Activated CD8-positive, alpha-beta memory T cell treated with anti-CD3 and anti-CD28 coated beads for 1 hour (primary cell): ENCODE measurements around the gene HLA-DPB1.
"Not testable (repeated sequence)": the region's sequence is repeated elsewhere in the genome, so short reads cannot be mapped to it uniquely, and the experiment has no call there.

ENCODE experiments used
- DNase-seq, 2 donors: peaks; one replicate each; pipeline ENCODE4 v3.0.0-alpha.2; 2020; ENCODE audit warnings: low read depth in 1 of 2; ENCODE audit errors: extremely low read depth in 1 of 2

Gene HLA-DPB1

GRCh38 chr6:33075568-33076405, at the start of gene HLA-DPB1:
Gene HLA-DPB1 (plus strand): TSS chr6:33075990. CDS start chr6:33076042, 52 bp downstream.
- no peak for DNase-seq

- DNase-seq = no peak
Observed at GRCh38 chr6:33028220-33028849, 47.5 kb upstream of the HLA-DPB1 start.

GRCh38 chr6:33029328-33030184, 46.2 kb upstream of the HLA-DPB1 start:
- no peak for DNase-seq

GRCh38 chr6:33030245-33030644, 45.5 kb upstream of the HLA-DPB1 start:
- no peak for DNase-seq

- no peak for DNase-seq
Observed at GRCh38 chr6:33034554-33034953, 41.2 kb upstream of the HLA-DPB1 start.

- DNase-seq = no peak
Observed at GRCh38 chr6:33036535-33036934, 39.3 kb upstream of the HLA-DPB1 start.

- DNase-seq = no peak
Observed at GRCh38 chr6:33040157-33040556, 35.6 kb upstream of the HLA-DPB1 start.

- DNase-seq = no peak
Observed at GRCh38 chr6:33049323-33050013, 26.3 kb upstream of the HLA-DPB1 start.

- no peak for DNase-seq
Observed at GRCh38 chr6:33050014-33050810, 25.6 kb upstream of the HLA-DPB1 start.

- DNase-seq = no peak
Observed at GRCh38 chr6:33052627-33053026, 23.2 kb upstream of the HLA-DPB1 start.

GRCh38 chr6:33053230-33053629, 22.6 kb upstream of the HLA-DPB1 start:
- DNase-seq = no peak

- no peak for DNase-seq
Observed at GRCh38 chr6:33057222-33058150, 18.3 kb upstream of the HLA-DPB1 start.

GRCh38 chr6:33061987-33062386, 13.8 kb upstream of the HLA-DPB1 start:
- DNase-seq = no peak

GRCh38 chr6:33063435-33063834, 12.4 kb upstream of the HLA-DPB1 start:
- not testable (repeated sequence) for DNase-seq

- no peak for DNase-seq
Observed at GRCh38 chr6:33064723-33065122, 11.1 kb upstream of the HLA-DPB1 start.

GRCh38 chr6:33065312-33065711, 10.5 kb upstream of the HLA-DPB1 start:
- no peak for DNase-seq

GRCh38 chr6:33066917-33067521, 8.8 kb upstream of the HLA-DPB1 start:
- no peak for DNase-seq

- DNase-seq = no peak
Observed at GRCh38 chr6:33069021-33069738, 6.6 kb upstream of the HLA-DPB1 start.
